IPS-NIHi11 (cell line): Measurements from ENCODE around the gene ALDH5A1.
A peak's percentile ranks its signal among the peaks of the same experiment; 100 is the strongest.
"Not testable (repeated sequence)": the region's sequence is repeated elsewhere in the genome, so short reads cannot be mapped to it uniquely, and the experiment has no call there.

Source experiments
- DNase-seq: peaks from one replicate; pipeline ENCODE4 v3.0.0; 2012; ENCODE audit warnings: mixed read lengths, low spot score

Gene ALDH5A1

GRCh38 chr6:24486065-24486464 lies 8.7 kb upstream of the ALDH5A1 start:
- DNase-seq: no peak

GRCh38 chr6:24489470-24489869 lies 5.3 kb upstream of the ALDH5A1 start, which contains the start of gene GPLD1:
GPLD1 (minus strand) TSS chr6:24489578; CDS start chr6:24489511, 67 bp downstream.
- no peak for DNase-seq

GRCh38 chr6:24489881-24490280 lies 4.9 kb upstream of the ALDH5A1 start:
- no peak for DNase-seq

GRCh38 chr6:24490948-24491347 lies 3.8 kb upstream of the ALDH5A1 start:
- DNase-seq: no peak

GRCh38 chr6:24492475-24492874 lies 2.3 kb upstream of the ALDH5A1 start:
- DNase-seq: peak; percentile 44

- DNase-seq: peak; percentile 21
Observed at GRCh38 chr6:24493945-24494820, 586 bp upstream of the ALDH5A1 start.

GRCh38 chr6:24497254-24497970 lies 2.6 kb downstream of the ALDH5A1 start:
- DNase-seq: no peak

GRCh38 chr6:24500683-24501082 lies 5.9 kb downstream of the ALDH5A1 start:
- no peak for DNase-seq

GRCh38 chr6:24501374-24501773 lies 6.6 kb downstream of the ALDH5A1 start:
- no peak for DNase-seq

- DNase-seq: no peak
Observed at GRCh38 chr6:24501914-24502313, 7.1 kb downstream of the ALDH5A1 start.

GRCh38 chr6:24504287-24504648 lies 9.5 kb downstream of the ALDH5A1 start:
- DNase-seq: no peak

- DNase-seq: no peak
Observed at GRCh38 chr6:24504649-24505586, 10.1 kb downstream of the ALDH5A1 start.

- DNase-seq: no peak
Observed at GRCh38 chr6:24506814-24507520, 12.2 kb downstream of the ALDH5A1 start.

- not testable (repeated sequence) for DNase-seq
Observed at GRCh38 chr6:24511976-24512375, 17.2 kb downstream of the ALDH5A1 start.

- no peak for DNase-seq
Observed at GRCh38 chr6:24513602-24514001, 18.8 kb downstream of the ALDH5A1 start.

GRCh38 chr6:24517659-24518543 lies 23.1 kb downstream of the ALDH5A1 start:
- no peak for DNase-seq

- DNase-seq: peak; percentile 75
Observed at GRCh38 chr6:24520929-24521546, 26.3 kb downstream of the ALDH5A1 start.

- DNase-seq: no peak
Observed at GRCh38 chr6:24522228-24523176, 27.7 kb downstream of the ALDH5A1 start.

- DNase-seq: no peak
Observed at GRCh38 chr6:24524329-24524728, 29.6 kb downstream of the ALDH5A1 start.
